IPS DF 6.9 (cell line): ENCODE results near the gene TEAD4.
"Not testable (repeated sequence)": the region's sequence is repeated elsewhere in the genome, so short reads cannot be mapped to it uniquely, and the experiment has no call there.

ENCODE experiments used
- DNase-seq: peaks from one replicate; pipeline ENCODE4 v3.0.0-alpha.2; 2013; ENCODE audit warnings: low read depth, low spot score
- H3K27ac ChIP-seq: one replicate; pipeline ENCODE4 v1.5.1; 2013; ENCODE audit warnings: low read length, control low read depth
- H3K27me3 ChIP-seq: 2 replicates; pipeline ENCODE4 v1.6.1; 2013; ENCODE audit warnings: mild to moderate bottlenecking, low read length; ENCODE audit not compliant: control insufficient read depth, insufficient read depth
- H3K36me3 ChIP-seq: 2 replicates; pipeline ENCODE4 v1.6.1; 2013; ENCODE audit warnings: low read length; ENCODE audit not compliant: control insufficient read depth, insufficient read depth
- H3K4me1 ChIP-seq: 2 replicates; pipeline ENCODE4 v1.6.1; 2013; ENCODE audit warnings: low read length; ENCODE audit not compliant: control insufficient read depth, insufficient read depth
- H3K4me3 ChIP-seq: 2 replicates; pipeline ENCODE4 v1.5.1; 2013; ENCODE audit warnings: mild to moderate bottlenecking, low read length
- H3K9me3 ChIP-seq: 2 replicates; pipeline ENCODE4 v1.6.1; 2013; ENCODE audit warnings: low read length, inconsistent platforms; ENCODE audit not compliant: control insufficient read depth, insufficient read depth
- WGBS: extraction: QIAGEN DNeasy Blood & Tissue Kit; methylation state at CpG from one replicate; pipeline ENCODE4 v1.1.7; 2013; ENCODE audit warnings: mixed read lengths, missing lambda C conversion rate; ENCODE audit not compliant: insufficient read length, insufficient coverage; 5-methylcytosine and 5-hydroxymethylcytosine counted together

The TEAD4 gene

DNA sequence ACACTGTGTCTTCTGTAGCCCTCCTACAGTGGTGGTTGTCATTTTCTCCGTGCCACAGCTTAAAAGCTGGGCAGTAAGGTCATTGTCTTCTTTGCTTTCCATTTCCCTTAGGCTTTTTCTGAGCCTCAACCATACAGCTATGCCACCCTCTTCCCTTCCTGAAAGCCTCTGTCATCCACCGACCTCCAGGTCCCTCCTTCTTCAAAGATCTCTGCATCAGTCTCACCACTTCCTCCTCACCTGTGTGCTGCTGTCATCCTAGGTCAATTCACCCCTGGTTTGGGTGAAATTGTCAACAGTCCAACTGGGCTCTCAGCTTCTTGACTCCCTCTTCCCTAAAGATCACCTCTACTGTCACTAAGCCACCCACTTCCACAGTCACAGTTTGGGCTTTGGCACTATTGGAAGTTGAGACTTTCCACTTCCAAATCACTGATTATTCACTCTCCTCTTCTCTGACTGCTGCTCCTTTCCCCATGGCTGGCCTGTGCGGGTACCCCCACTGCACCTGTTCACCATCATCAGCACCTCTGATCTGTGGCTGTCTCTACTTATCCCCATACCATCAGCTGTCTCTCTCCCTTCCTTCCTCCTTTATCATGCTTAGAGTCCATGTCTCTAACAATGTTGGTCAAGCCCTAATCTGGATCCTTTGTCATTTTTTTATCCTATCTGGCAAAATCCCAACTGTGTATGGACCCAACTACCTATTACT is 102.5 kb downstream of the TEAD4 start:
- Histone ChIP-seq H3K27me3 (no peaks in the 10 kb centered on the region), H3K9me3 (no peaks in the 10 kb centered on the region), H3K36me3 (no peaks in the 10 kb centered on the region), H3K4me3 (no peak overlapping the region), H3K4me1 (no peaks in the 10 kb centered on the region), H3K27ac (no peak overlapping the region)
- WGBS: no CpG with 5 or more reads among the region's 3 CpGs
- DNase-seq: no peak

DNA sequence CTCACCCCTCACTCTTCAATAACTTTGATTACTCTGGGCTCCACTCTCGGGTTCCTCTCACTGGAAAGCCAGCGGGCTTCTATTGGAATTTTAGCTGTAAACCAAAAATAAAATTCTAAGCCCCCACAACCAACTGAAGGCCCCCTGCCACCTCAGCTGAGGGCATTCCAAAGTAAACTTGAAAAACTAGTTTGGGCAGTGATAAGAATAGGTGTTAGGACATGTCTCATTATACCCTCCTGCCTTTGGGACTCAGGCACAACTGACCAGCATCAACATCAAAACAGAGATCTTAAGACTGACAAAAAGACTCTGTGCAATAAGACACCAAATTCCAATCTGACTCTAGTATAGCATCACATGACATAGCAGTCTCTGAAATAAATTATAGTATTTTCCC is 106.1 kb downstream of the TEAD4 start:
- H3K4me3 ChIP-seq: no peak overlapping the region
- no peak overlapping the region for H3K27ac ChIP-seq
- no peak for DNase-seq
- no peaks in the 10 kb centered on the region for H3K36me3 ChIP-seq
- no peaks in the 10 kb centered on the region for H3K27me3 ChIP-seq
- WGBS: no CpG with 5 or more reads among the region's 2 CpGs
- H3K9me3 ChIP-seq: no peaks in the 10 kb centered on the region
- H3K4me1 ChIP-seq: no peaks in the 10 kb centered on the region

DNA sequence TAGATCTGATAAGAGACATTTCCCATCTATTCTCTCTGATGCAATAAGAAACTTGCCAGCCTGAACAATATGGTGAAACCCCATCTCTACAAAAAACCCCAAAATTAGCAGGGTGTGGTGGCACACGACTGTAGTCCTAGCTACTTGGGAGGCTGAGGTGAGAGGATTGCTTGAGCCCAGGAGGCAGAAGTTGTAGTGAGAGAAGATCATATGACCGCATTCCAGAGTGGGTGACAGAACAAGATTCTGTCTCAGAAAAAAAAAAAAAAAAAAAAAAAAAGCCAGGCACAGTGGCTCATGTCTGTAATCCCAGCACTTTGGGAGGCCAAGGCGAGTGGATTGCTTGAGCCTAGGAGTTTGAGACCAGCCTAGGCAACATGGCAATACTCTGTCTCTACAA is 106.6 kb downstream of the TEAD4 start:
- DNase-seq, H3K9me3 ChIP-seq, H3K27ac ChIP-seq, H3K4me3 ChIP-seq, H3K36me3 ChIP-seq, H3K4me1 ChIP-seq, H3K27me3 ChIP-seq: not testable (repeated sequence)
- no CpG with 5 or more reads among the region's 3 CpGs for WGBS

DNA sequence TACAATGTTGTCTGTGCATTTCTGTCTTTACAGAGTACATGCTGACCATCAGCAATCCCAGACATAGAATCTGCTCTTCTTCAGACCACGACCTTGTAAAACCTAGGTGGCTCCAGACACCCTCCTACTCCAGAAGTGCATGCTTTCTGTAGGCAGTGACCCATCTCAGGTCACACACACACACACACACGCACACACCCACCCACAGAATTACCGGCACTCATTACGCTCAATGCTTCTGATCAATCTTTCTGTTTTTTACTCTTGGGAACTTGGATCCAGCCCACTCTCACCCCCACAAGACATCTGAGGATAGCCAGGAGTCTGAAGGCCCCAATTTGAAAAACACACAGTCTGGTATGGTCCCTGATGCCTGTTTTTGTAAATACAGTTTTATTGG is 110.5 kb downstream of the TEAD4 start:
- WGBS: no CpG with 5 or more reads among the region's 4 CpGs

DNA sequence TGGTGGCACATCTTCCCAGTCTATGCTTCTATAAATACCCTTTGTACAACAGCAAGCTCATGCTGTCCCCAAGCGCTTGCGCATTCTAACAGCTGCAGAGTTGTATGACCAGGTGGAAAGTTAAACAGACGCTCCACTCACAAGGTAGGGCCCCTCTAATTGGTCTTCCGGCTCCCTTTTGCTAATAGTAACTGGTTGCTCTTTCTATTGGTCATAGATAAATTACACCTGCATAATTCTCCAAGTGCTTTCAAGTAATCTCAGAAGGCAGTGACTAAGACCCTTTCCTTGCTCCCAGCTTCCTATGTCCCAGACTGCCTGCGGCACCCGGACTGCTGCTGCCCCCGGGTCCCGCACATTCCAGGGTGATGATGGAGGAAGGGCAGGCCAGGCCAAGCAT is 111.9 kb downstream of the TEAD4 start:
- no peaks in the 10 kb centered on the region; the same call in 1 of the 2 replicates for H3K4me1 ChIP-seq
- DNase-seq: no peak

More for the DNA sequence above, 110.5 kb downstream of the TEAD4 start:
- H3K27ac ChIP-seq: no peak overlapping the region
- no peaks in the 10 kb centered on the region for H3K27me3 ChIP-seq
- no peaks in the 10 kb centered on the region; the same call in 1 of the 2 replicates for H3K4me1 ChIP-seq
- DNase-seq: no peak
- no peaks in the 10 kb centered on the region for H3K9me3 ChIP-seq
- H3K36me3 ChIP-seq: no peaks in the 10 kb centered on the region
- no peak overlapping the region for H3K4me3 ChIP-seq

DNA sequence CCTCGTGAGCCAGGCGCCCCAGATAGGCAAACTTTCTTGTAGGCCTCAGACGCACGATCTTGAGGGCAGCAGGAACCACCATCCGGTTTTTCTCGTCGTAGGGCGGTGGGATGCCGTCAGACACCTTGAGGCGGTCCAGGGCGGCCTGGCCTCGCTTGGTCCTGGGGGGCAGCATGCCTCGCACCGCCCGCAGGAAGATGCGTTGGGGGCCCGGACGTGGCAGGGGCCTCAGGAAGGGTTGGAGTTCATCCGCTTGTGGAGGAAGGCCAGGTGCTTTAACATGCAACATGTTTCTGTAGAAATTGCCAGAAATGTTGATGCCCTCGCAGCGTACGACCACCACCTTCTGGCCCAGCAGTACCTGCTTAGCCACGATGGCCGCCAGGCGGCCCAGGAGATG is 112.5 kb downstream of the TEAD4 start:
- no CpG with 5 or more reads among the region's 25 CpGs for WGBS
- no peak for DNase-seq
- Histone ChIP-seq H3K36me3 (no peaks in the 10 kb centered on the region), H3K27me3 (no peaks in the 10 kb centered on the region), H3K27ac (no peak overlapping the region), H3K4me1 (no peaks in the 10 kb centered on the region; the same call in 1 of the 2 replicates), H3K9me3 (no peaks in the 10 kb centered on the region), H3K4me3 (no peak overlapping the region)

More for the DNA sequence above, 111.9 kb downstream of the TEAD4 start:
- no peaks in the 10 kb centered on the region for H3K36me3 ChIP-seq
- H3K27me3 ChIP-seq: no peaks in the 10 kb centered on the region
- no peak overlapping the region for H3K27ac ChIP-seq
- H3K9me3 ChIP-seq: no peaks in the 10 kb centered on the region
- no peak overlapping the region for H3K4me3 ChIP-seq
- no CpG with 5 or more reads among the region's 8 CpGs for WGBS

DNA sequence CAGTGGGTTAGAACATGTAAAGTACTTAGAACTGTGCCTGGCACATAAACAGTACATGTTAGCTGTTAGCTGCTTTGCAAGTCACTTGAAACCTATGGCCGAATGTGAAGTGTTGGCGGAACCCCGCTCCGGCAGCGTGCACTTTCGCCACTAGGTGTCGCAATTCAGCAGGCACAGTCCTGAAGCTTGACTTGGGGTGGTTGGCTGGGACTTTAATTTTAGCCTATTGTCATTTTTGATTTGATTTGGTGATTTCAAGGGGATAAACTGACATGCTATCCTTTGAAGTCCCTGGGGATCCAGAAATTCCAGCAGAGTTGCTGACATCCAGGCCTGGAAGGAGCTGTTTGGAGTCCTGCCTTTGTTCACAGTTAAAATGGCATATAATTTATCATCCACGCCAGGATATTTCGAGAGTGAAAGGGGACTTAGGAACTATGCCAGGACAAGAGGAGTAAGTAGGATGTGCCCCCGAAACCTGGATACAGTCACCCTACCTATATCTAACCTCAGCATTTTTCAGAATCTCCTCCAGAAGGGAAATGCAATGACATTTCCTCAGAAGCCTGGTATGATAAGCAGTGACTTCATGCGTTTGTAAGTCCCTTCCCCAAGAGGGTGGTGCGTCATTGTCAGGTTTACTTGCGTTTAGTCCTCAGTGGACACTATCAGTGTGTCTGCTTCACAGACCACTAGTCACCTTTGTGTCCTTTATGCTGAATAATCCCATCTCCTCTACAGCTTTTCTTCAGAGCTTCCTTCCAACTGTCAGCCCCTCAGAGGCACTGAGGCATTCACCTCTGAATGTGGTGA is 114.4 kb downstream of the TEAD4 start:
- H3K4me3 ChIP-seq: no peak overlapping the region
- H3K27me3 ChIP-seq: no peaks in the 10 kb centered on the region
- no peaks in the 10 kb centered on the region; the same call in 1 of the 2 replicates for H3K36me3 ChIP-seq
- no peaks in the 10 kb centered on the region for H3K9me3 ChIP-seq
- DNase-seq: peak; percentile 72
- WGBS: no CpG with 5 or more reads among the region's 13 CpGs
- H3K4me1 ChIP-seq: peaks cover 1% of the 10 kb centered on the region; the same call in 1 of the 2 replicates
- no peak overlapping the region for H3K27ac ChIP-seq

DNA sequence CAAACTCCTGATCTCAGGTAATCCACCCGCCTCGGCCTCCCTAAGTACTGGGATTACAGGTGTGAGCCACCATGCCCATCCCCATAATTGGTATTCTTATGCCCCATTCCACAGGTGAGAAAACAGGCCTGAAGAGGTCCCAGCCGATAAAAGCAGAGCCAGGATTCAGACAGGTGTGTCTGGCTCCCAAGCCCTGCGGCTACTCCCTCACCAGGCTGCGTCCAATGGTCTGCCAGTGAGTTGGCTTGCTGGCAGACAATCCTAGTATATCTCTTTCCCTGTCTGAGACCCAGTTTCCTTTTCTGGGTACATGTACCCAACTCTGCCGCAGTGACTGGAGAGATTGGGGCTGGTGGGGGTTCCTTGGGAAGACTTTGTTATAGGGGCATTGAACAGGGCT is 116.1 kb downstream of the TEAD4 start:
- peaks cover 1% of the 10 kb centered on the region; the same call in 1 of the 2 replicates for H3K4me1 ChIP-seq
- no peak for DNase-seq
- H3K27me3 ChIP-seq: no peaks in the 10 kb centered on the region
- H3K4me3 ChIP-seq: no peak overlapping the region
- no peak overlapping the region for H3K27ac ChIP-seq
- no peaks in the 10 kb centered on the region for H3K9me3 ChIP-seq
- no CpG with 5 or more reads among the region's 6 CpGs for WGBS
- H3K36me3 ChIP-seq: no peaks in the 10 kb centered on the region; the same call in 1 of the 2 replicates

DNA sequence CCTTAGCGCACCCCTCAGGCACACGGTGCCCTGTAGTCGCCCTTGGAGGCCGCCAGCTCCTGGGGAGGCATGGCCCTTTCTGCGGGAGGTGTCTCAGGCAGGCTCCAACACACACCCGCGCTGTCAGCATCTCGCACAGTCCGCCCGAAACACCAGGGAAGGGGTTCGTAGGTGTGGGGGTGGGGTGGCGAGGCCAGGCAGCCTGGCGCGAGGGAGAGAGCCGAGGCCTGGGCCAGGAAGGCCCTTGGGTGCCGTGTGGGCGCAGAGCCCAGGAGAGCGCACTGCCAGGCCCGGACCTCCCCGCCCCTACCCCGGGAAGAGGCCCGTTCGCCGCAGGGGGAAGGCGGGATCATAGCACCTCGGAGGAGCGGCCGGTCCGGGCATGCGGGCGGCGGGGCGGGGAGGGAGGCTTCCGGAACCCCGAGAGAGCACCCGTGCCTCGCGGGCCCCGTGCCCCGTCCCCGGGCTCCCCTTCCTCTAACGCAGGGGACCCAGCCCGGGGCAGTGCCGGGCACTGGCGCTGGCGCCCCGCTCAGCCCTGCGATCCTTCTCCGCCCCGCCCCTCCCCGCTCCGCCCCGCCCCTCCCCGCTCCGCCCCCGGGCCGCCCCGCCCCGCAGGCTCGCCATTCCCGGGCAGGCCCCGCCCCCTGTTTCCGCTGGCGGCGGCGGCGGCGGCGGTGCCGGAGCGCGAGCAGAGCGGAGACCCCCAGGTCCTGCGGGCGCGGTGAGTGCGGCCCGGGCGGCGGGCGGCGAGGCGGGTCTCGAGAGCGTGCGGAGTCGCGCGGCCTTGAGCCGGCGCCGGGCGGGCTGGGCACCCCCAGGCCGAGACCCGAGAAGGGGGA is 117.8 kb downstream of the TEAD4 start, which contains the start of gene TSPAN9:
TSPAN9 (plus strand) TSS at position 650 of the 842 bp plus-strand sequence. CDS start 123,815 bp downstream, outside the sequence.
- Histone ChIP-seq H3K4me3 (peak within 1 kb of the TSS; percentile 82), H3K9me3 (no peaks in the 10 kb centered on the region), H3K27ac (no peak within 1 kb of the TSS), H3K4me1 (peaks cover 1% of the 10 kb centered on the region; the same call in 1 of the 2 replicates), H3K36me3 (no peaks in the 10 kb centered on the region; the same call in 1 of the 2 replicates), H3K27me3 (no peaks in the 10 kb centered on the region)
- no CpG with 5 or more reads among the region's 95 CpGs for WGBS
- no peak for DNase-seq
